HepG2 (cell line): ENCODE data around the gene UBE2L6. TPM values are rescaled to one million over a fixed set of nuclear protein-coding genes. Genes with fewer than 3 reads are reported as not detected.

Experiments used
- CBFB ChIP-seq: sonication (generic); formaldehyde crosslinking; IDR thresholded peaks from 2 replicates; pipeline ENCODE4 v1.4.0; 2020; ENCODE audit warnings: missing genetic modification reagents
- CC2D1A ChIP-seq: sonication (generic); formaldehyde crosslinking; IDR thresholded peaks from 2 replicates; pipeline ENCODE4 v1.8.1; 2023; ENCODE audit warnings: mild to moderate bottlenecking, missing genetic modification reagents
- FOXK2 ChIP-seq: fragments of 450-650 bp; IDR thresholded peaks from 2 replicates; pipeline ENCODE4 v1.6.1; 2016
- HCFC1 ChIP-seq: fragments of 150-350 bp; IDR thresholded peaks from 2 replicates; pipeline ENCODE4 v1.6.1; 2014; ENCODE audit warnings: low read depth, low read length
- ISL2 ChIP-seq: sonication (generic); formaldehyde crosslinking; IDR thresholded peaks from 2 replicates; pipeline ENCODE4 v1.5.0; 2020; ENCODE audit warnings: missing genetic modification reagents
- KAT7 ChIP-seq: IDR thresholded peaks from 2 replicates; pipeline ENCODE4 v1.6.1; 2018; ENCODE audit warnings: borderline replicate concordance, missing compliant biosample characterization
- KAT8 ChIP-seq: IDR thresholded peaks from 2 replicates; pipeline ENCODE4 v1.6.1; 2016; ENCODE audit warnings: missing genetic modification reagents, missing compliant biosample characterization
- MED1 ChIP-seq: sonication (generic); formaldehyde crosslinking; IDR thresholded peaks from 2 replicates; pipeline ENCODE4 v1.4.0; 2020; ENCODE audit warnings: missing genetic modification reagents
- NR1H2 ChIP-seq: sonication (generic); formaldehyde crosslinking; IDR thresholded peaks from 2 replicates; pipeline ENCODE4 v1.8.1; 2022; ENCODE audit warnings: low read depth, missing genetic modification reagents, borderline replicate concordance
- RCOR2 ChIP-seq: IDR thresholded peaks from 2 replicates; pipeline ENCODE4 v1.6.1; 2016; ENCODE audit warnings: missing biosample characterization, missing genetic modification reagents
- REXO4 ChIP-seq: sonication (generic); formaldehyde crosslinking; IDR thresholded peaks from 2 replicates; pipeline ENCODE4 v1.8.0; 2022; ENCODE audit warnings: missing genetic modification reagents, mild to moderate bottlenecking, borderline replicate concordance
- SKI ChIP-seq: fragments of 450-650 bp; IDR thresholded peaks from one replicate; pipeline ENCODE4 v1.6.1; 2018; ENCODE audit warnings: mild to moderate bottlenecking; ENCODE audit not compliant: partially characterized antibody
- SMAD3 ChIP-seq: sonication (generic); formaldehyde crosslinking; IDR thresholded peaks from 2 replicates; pipeline ENCODE4 v1.4.0; 2020; ENCODE audit warnings: missing genetic modification reagents
- SOX5 ChIP-seq: IDR thresholded peaks from 2 replicates; pipeline ENCODE4 v1.6.1; 2016; ENCODE audit warnings: borderline replicate concordance
- SOX6 ChIP-seq, 2 experiments: fragments of 450-650 bp in 1 of 2; sonication (generic) in 1 of 2; formaldehyde crosslinking in 1 of 2; IDR thresholded peaks; 2 replicates each; pipeline versions ENCODE4 v1.4.0 to v1.6.1; 2017 to 2020; ENCODE audit warnings: antibody characterized with exemption in 1 of 2, mild to moderate bottlenecking in 1 of 2, missing genetic modification reagents in 1 of 2
- SP5 ChIP-seq: IDR thresholded peaks from 2 replicates; pipeline ENCODE4 v1.6.1; 2016; ENCODE audit warnings: low read depth, borderline replicate concordance
- ZKSCAN5 ChIP-seq: sonication (generic); formaldehyde crosslinking; IDR thresholded peaks from 2 replicates; pipeline ENCODE4 v1.5.1; 2020; ENCODE audit warnings: mild to moderate bottlenecking, missing genetic modification reagents
- ZNF256 ChIP-seq: sonication (generic); formaldehyde crosslinking; conservative IDR thresholded peaks from 2 replicates; pipeline ENCODE4 v1.4.0; 2020; ENCODE audit warnings: missing genetic modification reagents
- ZNF274 ChIP-seq: sonication (generic); formaldehyde crosslinking; IDR thresholded peaks from 2 replicates; pipeline ENCODE4 v1.5.1; 2020; ENCODE audit warnings: mild to moderate bottlenecking, missing genetic modification reagents
- ZNF275 ChIP-seq: sonication (generic); formaldehyde crosslinking; IDR thresholded peaks from 2 replicates; pipeline ENCODE4 v1.8.0; 2022; ENCODE audit warnings: missing genetic modification reagents, mild to moderate bottlenecking, inconsistent platforms, borderline replicate concordance
- ZNF282 ChIP-seq: fragments of 450-650 bp; IDR thresholded peaks from 2 replicates; pipeline ENCODE4 v1.6.1; 2018; ENCODE audit not compliant: partially characterized antibody
- ZNF3 ChIP-seq: IDR thresholded peaks from 2 replicates; pipeline ENCODE4 v1.7.0; 2017; ENCODE audit warnings: inconsistent platforms
- ZNF382 ChIP-seq: sonication (generic); formaldehyde crosslinking; IDR thresholded peaks from 2 replicates; pipeline ENCODE4 v1.5.0; 2020; ENCODE audit warnings: missing genetic modification reagents, mild to moderate bottlenecking, borderline replicate concordance
- ZNF484 ChIP-seq: sonication (generic); formaldehyde crosslinking; IDR thresholded peaks from 2 replicates; pipeline ENCODE4 v1.5.1; 2020; ENCODE audit warnings: mild to moderate bottlenecking, low read depth, missing genetic modification reagents, borderline replicate concordance
- ZNF614 ChIP-seq: IDR thresholded peaks from 2 replicates; pipeline ENCODE4 v1.6.1; 2018; ENCODE audit warnings: missing biosample characterization, missing genetic modification reagents, inconsistent platforms, borderline replicate concordance
- polyA plus RNA-seq, 8 experiments: library from polyadenylated mRNA; depleted of rRNA in 3 of 8; stranded (reverse) in 7 of 8; unstranded in 1 of 8; fragments of >200 nt; fragmentation: Illumina TruSeq in 4 of 8; extraction: Trizol in 4 of 8; gene quantifications; 2 replicates each; pipeline versions ENCODE4 v1.2.1 to v1.2.3, GENCODE V29; 2011 to 2016; ENCODE audit warnings: low read depth in 4 of 8, missing spikeins in 1 of 8, mixed read lengths in 1 of 8; ENCODE audit not compliant: insufficient read depth in 1 of 8
- total RNA-seq, 5 experiments: library from RNA; depleted of rRNA; stranded (reverse); fragments of >200 nt; fragmentation: Illumina TruSeq; extraction: Trizol; gene quantifications; 2 replicates each; pipeline ENCODE4 v1.2.3, GENCODE V29; 2016; ENCODE audit warnings: low read depth in 1 of 5
- TF ChIP-seq, protein P1 (sequence below): sonication (generic); formaldehyde crosslinking; IDR thresholded peaks from 2 replicates; pipeline ENCODE4 v1.4.0; 2020; ENCODE audit warnings: missing genetic modification reagents
- TF ChIP-seq, protein P2 (sequence below): sonication (generic); formaldehyde crosslinking; IDR thresholded peaks from 2 replicates; pipeline ENCODE4 v1.5.0; 2020; ENCODE audit warnings: mild to moderate bottlenecking, missing genetic modification reagents
- TF ChIP-seq, protein P3 (sequence below): fragments of 450-650 bp; IDR thresholded peaks from 2 replicates; pipeline ENCODE4 v1.6.1; 2016

The UBE2L6 gene
- total and polyA plus RNA-seq, 2 of the 13 experiments (the other 11 are each of a cell fraction or from before 2014, with no cell fraction given): 30.3 to 30.4 TPM

DNA sequence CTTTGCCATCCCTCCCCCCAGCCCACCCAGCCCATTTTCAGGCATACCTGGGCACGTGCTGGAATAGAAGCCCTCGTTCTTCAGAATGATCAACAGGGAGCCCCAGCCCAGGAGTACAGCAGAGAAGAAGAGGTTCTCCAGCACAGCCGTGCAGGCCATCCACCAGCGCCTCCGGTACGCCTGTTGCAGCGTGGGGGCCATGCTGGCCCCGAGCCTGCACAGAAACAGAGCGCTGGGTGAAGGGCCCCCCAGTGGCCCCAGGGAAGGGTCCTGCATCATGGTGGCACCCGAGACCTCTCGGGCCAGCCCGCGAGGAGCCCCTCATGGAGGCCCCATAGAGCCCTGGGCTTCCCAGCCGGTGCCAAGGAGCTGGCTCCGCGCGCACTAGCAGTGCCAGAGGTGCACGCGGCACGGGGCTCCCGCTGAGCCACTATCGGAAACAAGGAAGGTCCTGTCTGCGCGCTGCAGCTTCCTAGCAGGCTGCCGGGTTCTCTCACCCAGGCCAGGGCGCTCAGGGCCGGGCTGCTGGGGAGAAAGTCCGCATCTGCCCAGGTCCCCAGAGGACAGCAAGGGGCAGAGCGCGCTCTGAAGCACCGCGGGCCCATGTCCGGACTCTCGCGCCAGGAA is 53.4 kb downstream of the UBE2L6 start (continued):
- TF ChIP-seq ZNF275 (CRISPR knock-in tag): no peak
- no peak for TF ChIP-seq FOXK2
- TF ChIP-seq CBFB: no peak
- TF ChIP-seq HCFC1: no peak
- TF ChIP-seq ZNF484 (CRISPR knock-in tag): no peak; the same call in 1 of the 2 replicates
- TF ChIP-seq, protein P1, sequence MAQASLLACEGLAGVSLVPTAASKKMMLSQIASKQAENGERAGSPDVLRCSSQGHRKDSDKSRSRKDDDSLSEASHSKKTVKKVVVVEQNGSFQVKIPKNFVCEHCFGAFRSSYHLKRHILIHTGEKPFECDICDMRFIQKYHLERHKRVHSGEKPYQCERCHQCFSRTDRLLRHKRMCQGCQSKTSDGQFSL (CRISPR knock-in tag): 0 out of 2 replicates have a peak, but pooled peaks have one; percentile 22
- no peak for TF ChIP-seq SKI
- TF ChIP-seq CC2D1A (CRISPR knock-in tag): no peak
- TF ChIP-seq RCOR2 (CRISPR knock-in tag): no peak
- no peak for TF ChIP-seq ZNF282
- TF ChIP-seq MED1 (CRISPR knock-in tag): no peak
- TF ChIP-seq SOX5 (CRISPR knock-in tag): no peak
- no peak for TF ChIP-seq SOX6 (IDR thresholded peaks at IDR 0.05)
- TF ChIP-seq SOX6 (CRISPR knock-in tag; IDR thresholded peaks at IDR 0.05): no peak
- TF ChIP-seq SP5 (CRISPR knock-in tag): no peak
- TF ChIP-seq REXO4 (CRISPR knock-in tag): no peak
- no peak for TF ChIP-seq KAT8 (CRISPR knock-in tag)
- TF ChIP-seq, protein P2, sequence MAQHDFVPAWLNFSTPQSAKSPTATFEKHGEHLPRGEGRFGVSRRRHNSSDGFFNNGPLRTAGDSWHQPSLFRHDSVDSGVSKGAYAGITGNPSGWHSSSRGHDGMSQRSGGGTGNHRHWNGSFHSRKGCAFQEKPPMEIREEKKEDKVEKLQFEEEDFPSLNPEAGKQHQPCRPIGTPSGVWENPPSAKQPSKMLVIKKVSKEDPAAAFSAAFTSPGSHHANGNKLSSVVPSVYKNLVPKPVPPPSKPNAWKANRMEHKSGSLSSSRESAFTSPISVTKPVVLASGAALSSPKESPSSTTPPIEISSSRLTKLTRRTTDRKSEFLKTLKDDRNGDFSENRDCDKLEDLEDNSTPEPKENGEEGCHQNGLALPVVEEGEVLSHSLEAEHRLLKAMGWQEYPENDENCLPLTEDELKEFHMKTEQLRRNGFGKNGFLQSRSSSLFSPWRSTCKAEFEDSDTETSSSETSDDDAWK (CRISPR knock-in tag): no peak
- TF ChIP-seq, protein P3, sequence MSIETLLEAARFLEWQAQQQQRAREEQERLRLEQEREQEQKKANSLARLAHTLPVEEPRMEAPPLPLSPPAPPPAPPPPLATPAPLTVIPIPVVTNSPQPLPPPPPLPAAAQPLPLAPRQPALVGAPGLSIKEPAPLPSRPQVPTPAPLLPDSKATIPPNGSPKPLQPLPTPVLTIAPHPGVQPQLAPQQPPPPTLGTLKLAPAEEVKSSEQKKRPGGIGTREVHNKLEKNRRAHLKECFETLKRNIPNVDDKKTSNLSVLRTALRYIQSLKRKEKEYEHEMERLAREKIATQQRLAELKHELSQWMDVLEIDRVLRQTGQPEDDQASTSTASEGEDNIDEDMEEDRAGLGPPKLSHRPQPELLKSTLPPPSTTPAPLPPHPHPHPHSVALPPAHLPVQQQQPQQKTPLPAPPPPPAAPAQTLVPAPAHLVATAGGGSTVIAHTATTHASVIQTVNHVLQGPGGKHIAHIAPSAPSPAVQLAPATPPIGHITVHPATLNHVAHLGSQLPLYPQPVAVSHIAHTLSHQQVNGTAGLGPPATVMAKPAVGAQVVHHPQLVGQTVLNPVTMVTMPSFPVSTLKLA: no peak
- TF ChIP-seq ZNF614 (CRISPR knock-in tag): no peak
- no peak for TF ChIP-seq ZNF3 (CRISPR knock-in tag)
- TF ChIP-seq ZKSCAN5 (CRISPR knock-in tag): 0 out of 2 replicates have a peak, but pooled peaks have one; percentile 29
- TF ChIP-seq ZNF256 (CRISPR knock-in tag): no peak; the same call in 1 of the 2 replicates
- no peak for TF ChIP-seq ZNF274
- no peak for TF ChIP-seq KAT7
- TF ChIP-seq SMAD3 (CRISPR knock-in tag): no peak
- TF ChIP-seq NR1H2 (CRISPR knock-in tag): no peak
- 0 out of 2 replicates have a peak, but pooled peaks have one; percentile 23 for TF ChIP-seq ISL2 (CRISPR knock-in tag)
- no peak for TF ChIP-seq ZNF382 (CRISPR knock-in tag)
